Testis (tissue), 2 donors: ENCODE measurements around the gene CHST8.

ENCODE experiments used
- CTCF ChIP-seq, 3 experiments: fragments of 450-650 bp in 2 of 3; fragments of 200-600 bp in 1 of 3; sonication (generic) in 1 of 3; IDR thresholded peaks; one replicate each; pipeline ENCODE4 v1.5.1; 2016 to 2019; ENCODE audit warnings: antibody characterized with exemption in 3 of 3, mild to moderate bottlenecking in 2 of 3, moderate library complexity in 1 of 3
- POLR2A ChIP-seq: fragments of 450-650 bp; IDR thresholded peaks from one replicate; pipeline ENCODE4 v1.6.1; 2017; ENCODE audit warnings: antibody characterized with exemption, mild to moderate bottlenecking, moderate library complexity

- TF ChIP-seq CTCF (IDR thresholded peaks at IDR 0.05), result no peak
- TF ChIP-seq POLR2A, result no peak
These were observed 46.9 kb upstream of the CHST8 start for GRCh38 chr19:33574824-33575223.
